SK-N-MC (cell line): ENCODE data around the gene DLG1.
"Not testable (repeated sequence)": the region's sequence is repeated elsewhere in the genome, so short reads cannot be mapped to it uniquely, and the experiment has no call there.

ENCODE experiments used
- DNase-seq: peaks from one replicate; pipeline ENCODE4 v3.0.0-alpha.2; 2011; ENCODE audit warnings: low read depth, low spot score
- H3K27ac ChIP-seq: fragments of 200-600 bp; sonication (generic); 2 replicates; pipeline ENCODE4 v1.5.1; 2016; ENCODE audit warnings: mixed run types
- H3K36me3 ChIP-seq: fragments of 200-600 bp; sonication (generic); 2 replicates; pipeline ENCODE4 v1.6.1; 2017; ENCODE audit warnings: antibody characterized with exemption, low read length, mixed read lengths; ENCODE audit not compliant: insufficient read depth
- H3K4me3 ChIP-seq: fragments of 200-600 bp; sonication (generic); 2 replicates; pipeline ENCODE4 v1.5.1; 2016
- H3K9ac ChIP-seq: fragments of 200-600 bp; sonication (generic); 2 replicates; pipeline ENCODE4 v1.8.0; 2017; ENCODE audit warnings: mixed run types, mixed read lengths; ENCODE audit not compliant: insufficient read length
- H3K9me3 ChIP-seq: fragments of 200-600 bp; sonication (generic); 2 replicates; pipeline ENCODE4 v1.6.1; 2017; ENCODE audit warnings: low read depth, mild to moderate bottlenecking, antibody characterized with exemption, low read length, moderate library complexity, mixed read lengths
- EZH2 ChIP-seq: fragments of 200-600 bp; sonication (generic); IDR thresholded peaks from one replicate; pipeline ENCODE4 v1.6.1; 2017; ENCODE audit warnings: antibody characterized with exemption
- FOXP2 ChIP-seq: optimal IDR thresholded peaks from 2 replicates; pipeline ENCODE3; 2011; ENCODE audit warnings: mild to moderate bottlenecking, moderate library complexity; ENCODE audit not compliant: insufficient read depth; ENCODE audit errors: extremely low read length, control extremely low read depth
- POLR2AphosphoS5 ChIP-seq: IDR thresholded peaks from 2 replicates; pipeline ENCODE4 v1.6.1; 2012; ENCODE audit warnings: mild to moderate bottlenecking, low read depth, low read length, borderline replicate concordance

DLG1 gene

DNA sequence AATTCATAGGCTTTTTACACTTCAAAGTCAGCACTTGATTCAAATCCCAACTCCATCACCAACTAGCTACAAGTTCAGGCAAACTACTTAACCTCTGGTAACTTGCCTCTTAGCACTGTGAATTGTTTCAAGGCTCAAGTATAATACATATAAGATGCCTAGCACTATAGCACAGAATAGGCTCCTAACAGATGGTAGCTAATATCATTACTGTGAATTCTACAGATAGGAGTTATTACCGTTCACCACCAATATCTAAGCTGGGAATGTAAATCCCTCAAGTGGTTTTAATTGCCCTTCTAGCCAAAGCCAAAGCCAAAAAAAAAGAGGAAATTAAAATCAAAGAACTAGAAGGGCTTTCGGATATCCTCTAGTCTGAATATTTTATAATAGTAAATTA, 15.4 kb downstream of the DLG1 start:
- DNase-seq: no peak
- TF ChIP-seq EZH2 (no peak), FOXP2 (no peak), POLR2AphosphoS5 (no peak)
- H3K9me3 ChIP-seq: peaks cover 10% of the 10 kb centered on the region; the same call in 1 of the 2 replicates
- H3K4me3 ChIP-seq: no peak overlapping the region
- H3K36me3 ChIP-seq: peaks cover 90% of the 10 kb centered on the region
- H3K27ac ChIP-seq: no peak overlapping the region
- no peak overlapping the region for H3K9ac ChIP-seq

DNA sequence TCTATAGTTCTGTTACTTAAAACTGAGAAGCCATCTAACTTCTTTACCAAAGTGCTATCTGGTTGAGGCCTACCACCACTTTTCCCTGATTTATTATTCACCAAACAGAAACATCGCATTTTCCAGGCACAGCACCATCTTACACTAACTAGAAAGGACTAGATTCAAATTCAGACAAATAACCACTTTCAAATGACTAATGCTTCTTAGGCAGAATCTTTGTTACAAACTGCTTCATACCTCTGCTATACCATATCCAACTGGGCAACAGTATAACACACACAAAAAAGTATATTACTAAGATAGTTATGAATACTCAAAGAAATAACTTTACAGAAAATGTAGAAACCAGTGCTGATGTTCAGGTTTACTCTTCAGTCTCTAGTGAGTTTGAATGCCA, 16.6 kb downstream of the DLG1 start:
- Histone ChIP-seq H3K27ac (no peak overlapping the region), H3K36me3 (peaks cover 88% of the 10 kb centered on the region), H3K4me3 (no peak overlapping the region), H3K9ac (no peak overlapping the region), H3K9me3 (peaks cover 7% of the 10 kb centered on the region; the same call in 1 of the 2 replicates)
- TF ChIP-seq POLR2AphosphoS5 (no peak), FOXP2 (no peak), EZH2 (no peak)
- DNase-seq: no peak

DNA sequence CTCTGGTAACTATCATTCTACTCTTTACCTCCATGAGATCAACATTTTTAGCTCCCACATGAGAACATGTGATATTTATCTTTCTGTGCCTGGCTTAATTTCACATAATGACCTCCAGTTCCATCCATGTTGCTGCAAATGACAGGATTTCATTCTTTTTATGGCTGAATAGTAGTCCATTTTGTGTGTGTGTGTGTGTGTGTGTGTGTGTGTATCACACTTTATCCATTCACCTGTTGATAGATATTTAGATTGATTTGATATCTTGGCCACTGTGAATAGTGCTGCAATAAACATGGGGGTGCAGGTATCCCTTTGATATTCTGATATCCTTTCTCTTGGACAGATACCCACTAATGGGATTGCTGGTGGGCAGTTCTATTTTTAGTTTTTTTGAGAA, 18.3 kb downstream of the DLG1 start:
- no peak for TF ChIP-seq POLR2AphosphoS5
- TF ChIP-seq FOXP2: no peak
- TF ChIP-seq EZH2: no peak
- H3K4me3 ChIP-seq: no peak overlapping the region
- no peaks in the 10 kb centered on the region for H3K9me3 ChIP-seq
- H3K27ac ChIP-seq: no peak overlapping the region
- peaks cover 83% of the 10 kb centered on the region for H3K36me3 ChIP-seq
- DNase-seq: no peak
- H3K9ac ChIP-seq: no peak overlapping the region

DNA sequence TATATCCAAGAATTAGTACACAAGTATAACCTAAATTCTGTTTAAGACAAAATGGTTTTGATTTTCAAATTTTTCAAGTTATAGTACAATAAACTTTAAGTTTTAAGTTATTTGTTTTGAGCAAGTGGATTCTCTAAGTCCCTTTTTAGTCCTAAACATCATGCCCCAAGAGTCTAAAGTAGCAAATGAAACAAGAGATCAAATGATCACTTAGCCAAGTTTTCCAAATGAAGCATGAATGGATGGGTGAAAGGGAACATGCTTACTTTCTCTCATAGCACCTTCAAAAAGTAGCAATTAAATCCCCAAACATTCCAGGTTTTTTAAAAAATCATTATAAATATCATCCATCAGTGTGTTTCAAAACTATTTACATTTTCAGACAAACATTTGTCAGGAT, 19.5 kb downstream of the DLG1 start:
- Histone ChIP-seq H3K9me3 (no peaks in the 10 kb centered on the region), H3K27ac (peak overlapping the region; percentile 3), H3K9ac (no peak overlapping the region), H3K36me3 (peaks cover 81% of the 10 kb centered on the region), H3K4me3 (no peak overlapping the region)
- no peak for TF ChIP-seq FOXP2
- no peak for TF ChIP-seq POLR2AphosphoS5
- TF ChIP-seq EZH2: no peak
- no peak for DNase-seq

DNA sequence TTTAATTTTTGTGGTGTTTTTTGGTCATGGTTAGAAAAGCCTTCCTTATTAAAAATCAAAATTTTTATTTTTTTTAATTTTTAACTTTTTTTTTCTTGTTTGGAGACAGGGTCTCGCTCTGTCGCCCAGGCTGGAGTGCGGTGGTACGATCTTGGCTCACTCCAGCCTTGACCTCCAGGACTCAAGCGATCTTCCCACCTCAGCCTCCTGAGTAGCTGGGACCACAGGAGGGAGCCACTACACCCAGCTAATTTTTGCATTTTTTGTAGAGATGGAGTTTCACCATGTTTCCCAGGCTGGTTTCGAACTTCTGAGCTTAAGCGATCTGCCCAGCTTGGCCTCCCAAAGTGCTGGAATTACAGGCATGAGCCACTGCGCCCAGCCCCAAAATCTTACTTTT, 21.6 kb downstream of the DLG1 start:
- not testable (repeated sequence) for H3K4me3 ChIP-seq, DNase-seq, H3K27ac ChIP-seq, H3K9me3 ChIP-seq, H3K9ac ChIP-seq
- H3K36me3 ChIP-seq: peaks cover 72% of the 10 kb centered on the region

DNA sequence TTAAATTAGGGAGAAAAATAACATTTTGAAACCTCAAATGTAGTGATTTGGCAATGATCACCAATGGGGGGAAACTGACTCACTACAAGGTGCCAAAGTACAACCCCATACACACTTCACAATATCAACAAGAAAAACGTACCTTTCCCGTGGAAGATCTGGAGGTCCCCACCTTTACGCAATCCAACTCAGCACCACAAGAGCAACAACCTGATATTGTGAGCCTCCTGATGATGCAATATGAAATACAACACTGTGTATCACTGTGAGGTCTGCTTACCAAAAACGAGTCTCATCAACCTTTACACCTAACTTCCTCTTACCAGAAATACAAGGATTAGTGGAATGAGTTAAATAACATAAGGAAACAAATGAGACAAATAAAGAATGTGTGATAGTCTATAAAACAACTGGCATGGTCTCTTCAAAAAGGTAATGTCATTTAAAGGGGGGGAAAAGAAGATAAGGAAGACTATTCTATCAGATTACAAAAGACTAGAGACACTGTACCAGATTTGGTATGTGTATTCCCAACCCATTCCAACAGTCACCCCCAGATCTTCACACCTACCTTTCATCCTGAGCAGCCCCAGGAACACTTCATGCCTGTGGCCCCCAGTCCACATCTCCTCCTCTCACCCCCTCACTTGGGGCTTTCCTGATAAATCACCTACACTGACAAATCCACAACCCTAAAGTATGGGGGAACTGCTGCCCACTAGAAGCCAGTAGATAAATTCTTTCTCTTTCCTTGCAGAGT, 27.7 kb downstream of the DLG1 start:
- TF ChIP-seq EZH2 (no peak), FOXP2 (no peak), POLR2AphosphoS5 (no peak)
- DNase-seq: no peak
- Histone ChIP-seq H3K27ac (no peak overlapping the region), H3K36me3 (peaks cover 37% of the 10 kb centered on the region), H3K9ac (no peak overlapping the region), H3K9me3 (no peaks in the 10 kb centered on the region), H3K4me3 (no peak overlapping the region)

DNA sequence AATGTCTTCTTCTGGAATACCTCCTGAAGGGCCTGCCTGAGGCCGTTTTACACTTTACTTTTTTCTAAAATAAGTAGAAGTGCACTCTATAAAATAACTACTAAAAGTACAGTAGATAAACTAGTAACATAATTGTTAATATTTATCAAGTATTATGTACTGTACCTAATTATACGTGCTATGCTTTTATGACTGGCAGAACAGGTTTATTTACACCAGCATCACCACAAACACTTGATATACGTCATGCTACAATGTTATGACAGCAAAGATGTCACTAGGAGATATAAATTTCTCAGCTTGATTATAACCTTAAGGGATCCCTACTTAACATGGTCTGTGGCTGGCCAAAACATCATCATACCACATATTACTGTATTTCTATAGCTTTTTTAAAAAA, 29.4 kb downstream of the DLG1 start:
- H3K4me3 ChIP-seq: no peak overlapping the region
- no peak overlapping the region for H3K9ac ChIP-seq
- TF ChIP-seq FOXP2 (no peak), POLR2AphosphoS5 (no peak), EZH2 (no peak)
- H3K27ac ChIP-seq: no peak overlapping the region
- no peaks in the 10 kb centered on the region for H3K9me3 ChIP-seq
- H3K36me3 ChIP-seq: peaks cover 28% of the 10 kb centered on the region
- no peak for DNase-seq

DNA sequence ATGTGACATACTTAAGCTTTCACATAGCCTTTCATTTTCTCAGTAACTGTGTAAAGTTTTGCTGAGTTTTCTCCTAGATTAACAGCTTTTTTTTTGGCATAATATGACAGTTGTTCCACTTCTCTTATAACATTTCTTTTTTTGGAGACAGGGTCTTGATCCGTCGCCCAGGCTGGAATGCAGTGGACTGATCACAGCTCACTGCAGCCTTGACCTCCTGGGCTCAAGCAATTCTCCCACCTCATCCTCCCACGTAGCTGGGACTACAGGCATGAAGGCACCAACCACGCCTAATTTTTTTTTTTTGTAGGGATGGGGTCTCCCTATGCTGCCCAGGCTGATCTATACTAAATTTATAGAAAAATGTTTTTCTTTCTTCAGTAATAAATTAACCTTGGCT, 30.1 kb downstream of the DLG1 start:
- TF ChIP-seq POLR2AphosphoS5: no peak
- DNase-seq: no peak
- no peaks in the 10 kb centered on the region for H3K9me3 ChIP-seq
- H3K4me3 ChIP-seq: no peak overlapping the region
- H3K9ac ChIP-seq: no peak overlapping the region
- peak overlapping the region; percentile 37; the same call in 1 of the 2 replicates for H3K27ac ChIP-seq
- peaks cover 35% of the 10 kb centered on the region for H3K36me3 ChIP-seq

DNA sequence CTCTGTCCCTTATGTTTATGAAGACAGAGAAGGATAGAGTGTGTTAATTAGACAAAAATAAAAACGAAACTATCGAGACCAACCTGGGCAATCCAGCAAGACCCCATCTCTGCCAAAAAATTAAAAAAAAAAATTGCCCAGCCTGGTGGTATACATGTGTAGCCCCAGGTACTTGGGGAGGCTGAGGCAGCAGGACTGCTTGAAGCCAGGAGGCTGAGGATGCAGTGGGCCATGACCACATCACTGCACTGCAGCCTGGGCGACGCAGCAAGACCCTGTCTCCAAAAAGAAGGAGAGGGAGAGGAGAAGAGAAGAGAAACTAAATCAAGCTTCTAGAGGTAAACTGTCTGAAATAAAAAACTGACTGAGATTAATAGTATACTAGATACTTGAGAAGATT, 32.1 kb downstream of the DLG1 start:
- H3K9me3 ChIP-seq: no peaks in the 10 kb centered on the region
- no peak for DNase-seq
- H3K36me3 ChIP-seq: peaks cover 27% of the 10 kb centered on the region
- H3K9ac ChIP-seq: no peak overlapping the region
- no peak overlapping the region for H3K27ac ChIP-seq
- no peak for TF ChIP-seq POLR2AphosphoS5
- TF ChIP-seq FOXP2: no peak
- TF ChIP-seq EZH2: no peak
- no peak overlapping the region for H3K4me3 ChIP-seq
